ENCODE measurements around the gene F2R. TPM values are rescaled to one million over a fixed set of nuclear protein-coding genes. Genes with fewer than 3 reads are reported as not detected.

The F2R gene
- total and polyA plus RNA-seq, 2 of the 4 experiments (the other 2 are of a cell fraction): 85.7 to 147 TPM

- CTCF ChIA-PET: no interaction called here
- WGBS, 2 experiments (ENCODE audit: extremely low coverage in 2 of 2, insufficient read length in 1 of 2): no CpG with 5 or more reads among the region's 4 CpGs
- H4K5ac ChIP-seq (ENCODE audit: low read depth, low read length): no peak overlapping the region
- no peaks in the 10 kb centered on the region for H3K27me3 ChIP-seq (ENCODE audit: control insufficient read depth, insufficient read depth, low read length)
- no peaks in the 10 kb centered on the region for H3K9me3 ChIP-seq (ENCODE audit: control insufficient read depth, insufficient read depth, low read length)
- no peak overlapping the region for H3K4me3 ChIP-seq (ENCODE audit: insufficient read depth, low read depth, low read length)
- no peaks in the 10 kb centered on the region for H4K20me1 ChIP-seq (ENCODE audit: insufficient read depth, low read length)
- no peak overlapping the region for H2BK15ac ChIP-seq (ENCODE audit: low read depth, low read length)
- no peaks in the 10 kb centered on the region; the same call in 1 of the 2 replicates for H3K4me1 ChIP-seq (ENCODE audit: control insufficient read depth, insufficient read depth, low read length)
- H3K23ac ChIP-seq (ENCODE audit: low read depth, low read length): no peak overlapping the region
- BruUV-seq (replicated peaks): no TSS peak
- H3K4me2 ChIP-seq (ENCODE audit: low read depth, low read length): no peak overlapping the region
- DNase-seq: no peak
- ATAC-seq (ENCODE audit: low read depth): no peak
- TF ChIP-seq CTCF (conservative IDR thresholded peaks at IDR 0.05; ENCODE audit: low read depth, low read length) (no peak), RCOR1 (IDR thresholded peaks at IDR 0.05; ENCODE audit: insufficient replicate concordance, low read length) (no peak), CHD1 (IDR thresholded peaks at IDR 0.05; ENCODE audit: low read depth, low read length) (no peak), NFE2L2 (IDR thresholded peaks at IDR 0.05; ENCODE audit: low read depth, low read length) (no peak), CEBPB (IDR thresholded peaks at IDR 0.05; ENCODE audit: low read depth, low read length) (no peak), RFX5 (IDR thresholded peaks at IDR 0.05; ENCODE audit: low read depth, low read length) (no peak), MAFK (IDR thresholded peaks at IDR 0.05; ENCODE audit: low read depth, low read length) (no peak), RAD21 (IDR thresholded peaks at IDR 0.05; ENCODE audit: low read length) (no peak), FOS (IDR thresholded peaks at IDR 0.05; ENCODE audit: low read depth, low read length) (no peak), BHLHE40 (IDR thresholded peaks at IDR 0.05; ENCODE audit: low read depth, low read length) (no peak), MXI1 (IDR thresholded peaks at IDR 0.05; ENCODE audit: borderline replicate concordance, low read depth, low read length) (no peak), ELK1 (IDR thresholded peaks at IDR 0.05; ENCODE audit: borderline replicate concordance, low read depth, low read length) (no peak), POLR2A (IDR thresholded peaks at IDR 0.05; ENCODE audit: low read depth, low read length) (no peak), USF2 (IDR thresholded peaks at IDR 0.05; ENCODE audit: low read depth, low read length) (no peak), MAZ (IDR thresholded peaks at IDR 0.05; ENCODE audit: borderline replicate concordance, low read depth, low read length) (no peak), SMC3 (IDR thresholded peaks at IDR 0.05; ENCODE audit: low read depth, low read length) (no peak)
- H2AK5ac ChIP-seq (ENCODE audit: low read depth, low read length): no peak overlapping the region
- no peak overlapping the region for H3K4ac ChIP-seq (ENCODE audit: low read depth, low read length)
- H2AK9ac ChIP-seq (replicated peaks; ENCODE audit: low read depth, low read length, poor library complexity): no peak overlapping the region
- no peak overlapping the region for H3K56ac ChIP-seq (ENCODE audit: extremely low read depth, insufficient read depth, low read length)
- no peak overlapping the region for H3K18ac ChIP-seq (ENCODE audit: low read depth, low read length)
- no peaks in the 10 kb centered on the region for H3K36me3 ChIP-seq (ENCODE audit: control insufficient read depth, insufficient read depth, low read length)
- no peaks in the 10 kb centered on the region for H3K79me1 ChIP-seq (ENCODE audit: low read depth in 1 of 2, low read length in 2 of 2)
- H2AFZ ChIP-seq (replicated peaks; ENCODE audit: low read length, poor library complexity): no peak overlapping the region
- H2BK5ac ChIP-seq (ENCODE audit: low read depth, low read length, poor library complexity, severe bottlenecking): no peak overlapping the region
- H4K91ac ChIP-seq (ENCODE audit: insufficient read depth, low read depth, low read length): no peak overlapping the region
- H2BK120ac ChIP-seq (ENCODE audit: low read depth, low read length): no peak overlapping the region
- H2BK20ac ChIP-seq (ENCODE audit: low read depth, low read length): no peak overlapping the region
- POLR2A ChIA-PET (ENCODE audit: unreplicated experiment): no interaction called here
- H3K14ac ChIP-seq (replicated peaks; ENCODE audit: low read depth, low read length): no peak overlapping the region
- no peak overlapping the region for H3K9ac ChIP-seq (ENCODE audit: low read depth, low read length)
- in situ Hi-C loops (cut with MboI; ENCODE audit: low sequenced_read_pairs) (no loop called here), dilution Hi-C loops (cut with HindIII; ENCODE audit: low sequenced_read_pairs, unreplicated experiment) (no loop called here), intact Hi-C loops (cut with micrococcal nuclease) (no loop called here)
- H4K8ac ChIP-seq (ENCODE audit: low read depth in 2 of 2, low read length in 2 of 2): no peak overlapping the region
- H3K9me1 ChIP-seq (ENCODE audit: insufficient read depth, low read length): peaks cover 4% of the 10 kb centered on the region
- H3K27ac ChIP-seq (ENCODE audit: insufficient read depth, low read length): no peak overlapping the region
Measured at GRCh38 chr5:76681287-76681686, 34.6 kb upstream of the F2R start.

Measured in IMR-90 (cell line).